ENCODE results near the gene ZDHHC5. TPM values are rescaled to one million over a fixed set of nuclear protein-coding genes. Genes with fewer than 3 reads are reported as not detected.

The ZDHHC5 gene
- total RNA-seq, 1 experiment from 2014 or later: 72.2 TPM

GRCh38 chr11:57648801-57649735 lies 18.8 kb upstream of the ZDHHC5 start:
- Histone ChIP-seq H3K27me3 (replicated peaks; ENCODE audit: control insufficient read depth, insufficient read depth, low read length) (peaks cover 2% of the 10 kb centered on the region; the same call in 1 of the 2 replicates), H3K4me3 (ENCODE audit: low read depth, low read length) (no peak overlapping the region), H3K4me1 (0 out of 2 replicates have a peak, but pooled peaks cover 4% of the 10 kb centered on the region), H3K9me3 (no peaks in the 10 kb centered on the region), H3K36me3 (ENCODE audit: control insufficient read depth, insufficient read depth, low read length) (no peaks in the 10 kb centered on the region)
- Mint-ChIP-seq H3K36me3 (ENCODE audit: insufficient read depth, unreplicated experiment) (peaks cover 8% of the 10 kb centered on the region), H3K27me3 (ENCODE audit: insufficient read depth, unreplicated experiment) (peaks cover 9% of the 10 kb centered on the region), H3K27ac (ENCODE audit: unreplicated experiment) (no peak overlapping the region), H3K4me3 (ENCODE audit: unreplicated experiment) (peak overlapping the region; percentile 17), H3K4me1 (ENCODE audit: low read depth, unreplicated experiment) (peaks cover 7% of the 10 kb centered on the region), H3K9me3 (ENCODE audit: unreplicated experiment) (no peaks in the 10 kb centered on the region)
- ChIA-PET CTCF (interaction anchor here (1.4 kb wide), 1 partner anchor 156 kb away, joined by 5 read pairs; no protein-coding TSS in a partner anchor), POLR2A (no interaction called here)
- DNase-seq: no peak
- intact Hi-C loops (cut with micrococcal nuclease; ENCODE audit: unreplicated experiment): no loop called here
- BruUV-seq (replicated peaks): no TSS peak
- no peak for TF ChIP-seq CTCF (IDR thresholded peaks at IDR 0.05; ENCODE audit: insufficient read depth in 1 of 2, low read depth in 1 of 2, low read length in 1 of 2, severe bottlenecking in 1 of 2, unreplicated experiment in 1 of 2)

GRCh38 chr11:57649826-57650738 lies 17.8 kb upstream of the ZDHHC5 start, which contains the start of gene YPEL4:
YPEL4 (minus strand) TSS chr11:57649912; CDS start chr11:57647107, 2,805 bp downstream.
- H3K4me1 Mint-ChIP-seq (ENCODE audit: low read depth, unreplicated experiment): peaks cover 7% of the 10 kb centered on the region
- H3K9me3 Mint-ChIP-seq (ENCODE audit: unreplicated experiment): no peaks in the 10 kb centered on the region
- H3K27me3 Mint-ChIP-seq (ENCODE audit: insufficient read depth, unreplicated experiment): peaks cover 9% of the 10 kb centered on the region
- no peak within 1 kb of the TSS for H3K4me3 ChIP-seq (ENCODE audit: low read depth, low read length)
- H3K4me1 ChIP-seq: 0 out of 2 replicates have a peak, but pooled peaks cover 4% of the 10 kb centered on the region
- no peak for TF ChIP-seq CTCF (IDR thresholded peaks at IDR 0.05; ENCODE audit: insufficient read depth in 1 of 2, low read depth in 1 of 2, low read length in 1 of 2, severe bottlenecking in 1 of 2, unreplicated experiment in 1 of 2)
- peaks cover 8% of the 10 kb centered on the region for H3K36me3 Mint-ChIP-seq (ENCODE audit: insufficient read depth, unreplicated experiment)
- H3K9me3 ChIP-seq: no peaks in the 10 kb centered on the region
- ChIA-PET POLR2A (no interaction called here), CTCF (no interaction called here)
- DNase-seq: no peak
- H3K36me3 ChIP-seq (ENCODE audit: control insufficient read depth, insufficient read depth, low read length): no peaks in the 10 kb centered on the region
- peak within 1 kb of the TSS; percentile 17 for H3K4me3 Mint-ChIP-seq (ENCODE audit: unreplicated experiment)
- intact Hi-C loops (cut with micrococcal nuclease; ENCODE audit: unreplicated experiment): no loop called here
- BruUV-seq (replicated peaks): no TSS peak
- no peak within 1 kb of the TSS for H3K27ac Mint-ChIP-seq (ENCODE audit: unreplicated experiment)
- peaks cover 2% of the 10 kb centered on the region; the same call in 1 of the 2 replicates for H3K27me3 ChIP-seq (replicated peaks; ENCODE audit: control insufficient read depth, insufficient read depth, low read length)

- POLR2A ChIA-PET: no interaction called here
Observed at GRCh38 chr11:57650739-57651090, 17.2 kb upstream of the ZDHHC5 start.

More at GRCh38 chr11:57650739-57651090, 17.2 kb upstream of the ZDHHC5 start:
- BruUV-seq (replicated peaks): no TSS peak
- intact Hi-C loops (cut with micrococcal nuclease; ENCODE audit: unreplicated experiment): no loop called here
- Histone ChIP-seq H3K36me3 (ENCODE audit: control insufficient read depth, insufficient read depth, low read length) (no peaks in the 10 kb centered on the region), H3K27me3 (replicated peaks; ENCODE audit: control insufficient read depth, insufficient read depth, low read length) (peaks cover 2% of the 10 kb centered on the region; the same call in 1 of the 2 replicates), H3K4me3 (ENCODE audit: low read depth, low read length) (no peak overlapping the region), H3K9me3 (no peaks in the 10 kb centered on the region), H3K4me1 (no peaks in the 10 kb centered on the region)
- Mint-ChIP-seq H3K4me1 (ENCODE audit: low read depth, unreplicated experiment) (peaks cover 7% of the 10 kb centered on the region), H3K9me3 (ENCODE audit: unreplicated experiment) (no peaks in the 10 kb centered on the region), H3K27ac (ENCODE audit: unreplicated experiment) (no peak overlapping the region), H3K36me3 (ENCODE audit: insufficient read depth, unreplicated experiment) (peaks cover 8% of the 10 kb centered on the region), H3K4me3 (ENCODE audit: unreplicated experiment) (no peak overlapping the region), H3K27me3 (ENCODE audit: insufficient read depth, unreplicated experiment) (peaks cover 9% of the 10 kb centered on the region)
- CTCF ChIA-PET: no interaction called here
- no peak for DNase-seq
- TF ChIP-seq CTCF (IDR thresholded peaks at IDR 0.05; ENCODE audit: insufficient read depth in 1 of 2, low read depth in 1 of 2, low read length in 1 of 2, severe bottlenecking in 1 of 2, unreplicated experiment in 1 of 2): no peak
